GM21390 (cell line): ENCODE data around the gene BBX.

Experiments used
- ATAC-seq: cut with Tn5 transposase; IDR thresholded peaks from one replicate; pipeline ENCODE4 v1.9.1; 2021; ENCODE audit not compliant: unreplicated experiment

BBX gene

GRCh38 chr3:107644631-107645030 lies 121.9 kb downstream of the BBX start:
- ATAC-seq, result no peak

- ATAC-seq, result no peak
Observed at GRCh38 chr3:107650788-107651187, 128.0 kb downstream of the BBX start.

- ATAC-seq, result peak; percentile 63
Observed at GRCh38 chr3:107651782-107652181, 129.0 kb downstream of the BBX start.

- ATAC-seq, result no peak
Observed at GRCh38 chr3:107654218-107654617, 131.5 kb downstream of the BBX start.

GRCh38 chr3:107657971-107658370 lies 135.2 kb downstream of the BBX start:
- no peak for ATAC-seq

DNA sequence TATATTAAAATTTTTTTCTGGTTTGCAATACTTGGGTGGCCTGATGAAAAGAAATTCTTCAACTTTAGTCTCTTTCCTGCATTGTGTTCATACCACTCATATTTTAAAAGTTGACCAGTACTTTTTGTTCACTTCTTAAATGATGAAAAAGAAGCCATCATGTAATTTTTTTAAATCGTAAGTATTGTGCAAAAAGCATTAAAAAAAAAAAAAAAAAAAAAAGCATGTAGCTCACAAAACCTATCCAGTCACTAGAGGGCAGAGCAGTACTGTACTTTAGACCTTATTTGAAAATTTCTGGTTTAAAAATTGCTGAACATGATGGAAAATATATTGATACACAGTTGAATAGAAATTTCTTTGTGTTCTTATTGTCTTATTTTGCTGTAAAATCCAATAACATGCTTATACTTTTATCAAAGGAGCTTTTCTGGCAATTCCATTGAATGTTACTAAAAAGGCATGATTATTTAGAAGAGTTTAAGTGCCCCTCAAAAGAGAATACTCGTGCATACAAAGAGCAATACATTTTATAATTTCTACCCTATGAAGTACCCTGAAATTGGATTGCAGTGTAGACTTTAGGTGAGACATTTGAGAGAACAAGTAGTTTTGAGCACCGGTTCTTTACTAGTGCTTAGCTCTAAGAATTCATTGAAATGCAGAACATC lies 137.7 kb downstream of the BBX start:
- no peak for ATAC-seq

DNA sequence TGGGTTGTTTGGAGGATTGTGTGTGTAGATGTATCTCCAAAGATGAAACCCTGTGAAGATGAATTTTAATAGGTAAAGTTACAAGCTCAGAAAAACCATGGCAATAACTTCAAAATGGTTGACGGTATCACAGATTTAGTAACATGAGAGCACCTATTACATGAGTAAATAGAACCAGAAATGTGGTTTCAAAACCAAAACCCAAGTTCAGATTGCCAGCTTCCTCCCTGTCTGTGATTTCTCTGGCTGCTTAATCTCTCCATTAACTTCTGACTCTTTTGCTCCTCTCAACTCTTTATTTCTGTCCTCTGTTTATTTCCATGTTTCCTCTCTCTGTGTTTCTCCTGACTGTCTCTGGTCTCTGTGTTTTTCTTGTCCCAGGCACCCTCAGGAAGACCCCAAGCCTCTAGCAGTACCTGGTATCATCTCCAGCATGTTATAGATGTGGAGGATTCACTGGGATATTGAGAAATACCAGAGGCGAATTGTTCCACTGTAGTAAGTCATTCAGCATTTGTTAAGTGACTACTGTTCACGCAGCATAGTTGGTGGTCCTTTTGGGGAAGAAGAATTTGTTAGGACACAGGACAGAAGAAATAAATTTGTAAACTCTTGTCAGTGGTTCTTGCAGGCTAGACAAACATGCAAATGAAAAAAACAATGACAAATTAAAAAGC lies 138.8 kb downstream of the BBX start:
- no peak for ATAC-seq

GRCh38 chr3:107662124-107662507 lies 139.4 kb downstream of the BBX start:
- ATAC-seq, result no peak

- no peak for ATAC-seq
Observed at GRCh38 chr3:107662586-107662985, 139.8 kb downstream of the BBX start.

DNA sequence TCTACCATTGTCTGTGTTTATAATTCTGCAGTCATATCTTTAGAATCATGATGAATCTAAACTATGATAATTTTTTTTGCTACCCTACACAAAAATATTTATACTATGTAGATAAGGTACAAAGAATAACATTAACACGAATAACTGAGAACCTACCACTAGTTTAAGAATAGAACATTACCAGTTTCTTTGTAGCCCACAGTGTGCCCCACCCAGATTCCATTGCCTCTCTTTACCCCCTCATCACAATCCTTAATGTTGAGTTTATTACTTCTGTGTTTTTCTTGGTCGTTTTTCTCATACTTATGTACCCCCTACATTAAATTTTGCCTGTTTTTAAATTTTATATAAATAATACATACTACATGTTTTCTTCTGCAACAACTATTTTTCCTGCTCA lies 140.5 kb downstream of the BBX start:
- no peak for ATAC-seq

GRCh38 chr3:107664614-107665013 lies 141.9 kb downstream of the BBX start:
- ATAC-seq, result no peak

- ATAC-seq, result no peak
Observed at GRCh38 chr3:107665351-107665750, 142.6 kb downstream of the BBX start.

DNA sequence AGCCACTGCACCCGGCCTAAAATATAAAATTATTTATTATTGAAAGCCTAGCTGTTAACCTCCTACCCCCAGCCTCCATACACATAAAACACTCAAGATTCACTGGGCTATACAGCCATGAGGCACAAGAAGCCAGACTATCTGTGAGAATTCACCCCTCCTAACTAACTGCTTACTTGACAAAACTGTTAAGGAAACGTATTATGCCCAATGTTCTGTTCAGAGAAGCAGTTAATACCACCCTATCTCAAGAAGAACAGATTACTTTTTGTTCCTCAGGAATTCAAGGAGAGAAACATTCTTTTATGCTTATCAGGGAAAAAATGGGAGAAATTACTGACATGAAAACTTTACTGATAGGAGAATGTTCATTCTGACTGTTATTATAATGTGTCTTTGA lies 144.1 kb downstream of the BBX start:
- no peak for ATAC-seq

GRCh38 chr3:107668416-107668815 lies 145.7 kb downstream of the BBX start:
- ATAC-seq, result no peak

DNA sequence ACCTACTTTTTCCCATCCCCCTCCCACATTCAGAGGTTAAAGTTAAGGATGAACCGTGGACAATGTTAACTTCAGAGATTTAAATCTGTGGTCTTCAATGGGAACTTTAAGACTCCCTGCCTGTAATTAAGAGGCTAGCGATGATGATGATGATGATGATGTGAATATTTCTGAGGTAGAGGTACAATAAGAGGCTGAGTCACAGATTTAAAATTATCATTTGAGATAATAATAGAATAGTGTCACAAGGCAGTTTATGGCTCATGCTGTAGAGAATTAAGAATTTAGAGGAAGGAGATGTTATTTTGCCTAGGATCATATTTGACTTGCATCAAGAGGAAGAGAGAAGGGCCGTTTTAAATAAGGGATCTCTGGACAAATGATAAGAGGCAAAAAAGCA lies 146.2 kb downstream of the BBX start:
- no peak for ATAC-seq

GRCh38 chr3:107669669-107670068 lies 146.9 kb downstream of the BBX start:
- ATAC-seq, result no peak

DNA sequence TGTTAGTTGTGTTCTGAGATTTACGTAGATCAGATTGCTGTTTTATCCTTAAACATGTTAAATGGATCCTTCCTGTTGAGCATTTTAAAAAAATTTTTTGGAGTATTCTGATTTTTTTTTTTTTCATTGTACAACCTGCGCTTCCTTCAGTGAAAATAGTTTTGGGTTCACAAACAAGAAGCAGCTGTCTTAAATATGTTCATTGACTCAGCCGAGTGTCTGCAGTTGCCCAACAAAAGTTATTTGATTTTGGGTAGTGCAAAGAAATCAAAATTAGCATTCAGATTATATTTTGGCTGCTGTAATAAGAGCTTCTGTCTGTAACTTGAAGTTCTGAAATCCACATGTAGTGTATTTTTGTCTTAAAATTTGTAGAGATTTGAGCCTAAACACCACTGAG lies 148.2 kb downstream of the BBX start:
- ATAC-seq, result no peak

- no peak for ATAC-seq
Observed at GRCh38 chr3:107674371-107674770, 151.6 kb downstream of the BBX start.

GRCh38 chr3:107675233-107675900 lies 152.6 kb downstream of the BBX start:
- peak; percentile 66 for ATAC-seq

DNA sequence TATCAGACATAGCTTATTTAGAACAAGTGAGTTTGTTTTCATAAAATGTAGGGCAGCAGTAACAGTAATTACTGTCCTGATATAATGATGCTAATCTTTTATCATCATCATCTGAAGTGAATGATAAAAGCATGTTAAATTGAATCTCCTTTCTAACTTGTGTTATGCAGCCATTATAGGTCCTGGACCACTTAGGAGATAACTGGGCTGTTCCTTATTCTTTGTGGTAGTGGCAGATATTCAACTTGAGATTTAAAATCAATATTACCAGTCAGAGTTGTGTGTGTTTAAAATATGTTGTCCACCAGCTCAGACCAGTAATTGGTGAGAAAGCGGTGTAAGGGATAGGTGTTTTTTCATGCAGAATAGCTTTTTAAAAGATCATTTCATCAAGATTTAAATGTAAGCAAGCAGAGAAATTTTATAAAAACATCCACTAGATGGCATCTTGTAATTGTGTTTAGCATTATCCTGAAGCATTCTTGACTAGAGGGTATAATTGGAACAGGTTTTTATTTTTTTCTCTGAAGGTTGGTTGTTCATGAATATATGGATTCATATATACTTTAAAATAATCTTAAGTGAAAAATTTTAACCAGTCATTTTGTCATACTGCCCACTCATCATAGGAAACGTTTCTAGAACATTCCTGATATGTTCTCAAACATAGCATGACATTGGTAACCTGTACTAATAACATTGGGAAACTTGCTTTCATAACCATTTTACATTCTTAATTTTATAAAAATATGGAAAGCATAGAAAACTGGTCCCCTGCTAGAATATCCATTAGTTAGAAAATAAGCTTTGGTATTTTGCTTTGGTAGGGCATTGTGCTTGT lies 153.9 kb downstream of the BBX start:
- ATAC-seq, result no peak

DNA sequence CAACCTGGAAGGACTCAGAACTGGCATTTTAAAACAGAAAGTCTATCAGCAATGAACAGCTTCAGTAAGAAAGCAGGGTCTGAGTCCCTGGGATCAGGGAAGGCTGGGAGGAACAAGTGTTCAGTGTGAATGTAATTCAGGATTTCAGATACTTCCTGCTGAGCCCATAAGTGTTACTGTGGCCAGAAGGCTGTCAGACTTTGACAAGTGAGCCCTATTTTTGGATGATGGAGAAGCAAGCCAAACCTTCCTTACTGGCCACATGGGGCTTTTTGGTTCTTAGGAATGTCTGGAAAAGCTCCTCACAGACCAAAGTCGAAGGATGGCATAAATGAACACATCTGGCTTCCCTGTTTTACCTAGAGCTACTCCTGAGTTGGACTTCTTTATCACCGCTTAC lies 157.2 kb downstream of the BBX start:
- no peak for ATAC-seq
